Central memory CD8-positive, alpha-beta T cell (primary cell): ENCODE measurements around the gene ZFP36.

Experiments
- ATAC-seq: fragments of 150-1000 bp; cut with Tn5 transposase; replicated peaks from 2 replicates; pipeline ENCODE4 v1.10.0; 2022; ENCODE audit warnings: mild to moderate bottlenecking, moderate FRiP score, moderate number of reproducible peaks; ENCODE audit not compliant: poor library complexity, severe bottlenecking; ENCODE audit errors: extremely low read depth
- DNase-seq, 2 donors: peaks; one replicate each; pipeline ENCODE4 v3.0.0; 2021; ENCODE audit warnings: low spot score in 2 of 2
- H3K27ac Mint-ChIP-seq: one replicate; pipeline ENCODE4 v1.8.0; 2022; ENCODE audit warnings: low read depth, mild to moderate bottlenecking, moderate library complexity, mixed read lengths
- H3K27me3 Mint-ChIP-seq: one replicate; pipeline ENCODE4 v1.8.0; 2022; ENCODE audit warnings: mixed read lengths
- H3K36me3 Mint-ChIP-seq: one replicate; pipeline ENCODE4 v1.8.0; 2022; ENCODE audit warnings: mild to moderate bottlenecking, moderate library complexity, mixed read lengths; ENCODE audit not compliant: insufficient read depth
- H3K4me1 Mint-ChIP-seq: one replicate; pipeline ENCODE4 v1.8.0; 2022; ENCODE audit warnings: mixed read lengths
- H3K4me3 Mint-ChIP-seq: one replicate; pipeline ENCODE4 v1.8.0; 2022; ENCODE audit warnings: mild to moderate bottlenecking, moderate library complexity, mixed read lengths
- H3K9me3 Mint-ChIP-seq: one replicate; pipeline ENCODE4 v1.8.0; 2022; ENCODE audit warnings: mixed read lengths

The ZFP36 gene

DNA sequence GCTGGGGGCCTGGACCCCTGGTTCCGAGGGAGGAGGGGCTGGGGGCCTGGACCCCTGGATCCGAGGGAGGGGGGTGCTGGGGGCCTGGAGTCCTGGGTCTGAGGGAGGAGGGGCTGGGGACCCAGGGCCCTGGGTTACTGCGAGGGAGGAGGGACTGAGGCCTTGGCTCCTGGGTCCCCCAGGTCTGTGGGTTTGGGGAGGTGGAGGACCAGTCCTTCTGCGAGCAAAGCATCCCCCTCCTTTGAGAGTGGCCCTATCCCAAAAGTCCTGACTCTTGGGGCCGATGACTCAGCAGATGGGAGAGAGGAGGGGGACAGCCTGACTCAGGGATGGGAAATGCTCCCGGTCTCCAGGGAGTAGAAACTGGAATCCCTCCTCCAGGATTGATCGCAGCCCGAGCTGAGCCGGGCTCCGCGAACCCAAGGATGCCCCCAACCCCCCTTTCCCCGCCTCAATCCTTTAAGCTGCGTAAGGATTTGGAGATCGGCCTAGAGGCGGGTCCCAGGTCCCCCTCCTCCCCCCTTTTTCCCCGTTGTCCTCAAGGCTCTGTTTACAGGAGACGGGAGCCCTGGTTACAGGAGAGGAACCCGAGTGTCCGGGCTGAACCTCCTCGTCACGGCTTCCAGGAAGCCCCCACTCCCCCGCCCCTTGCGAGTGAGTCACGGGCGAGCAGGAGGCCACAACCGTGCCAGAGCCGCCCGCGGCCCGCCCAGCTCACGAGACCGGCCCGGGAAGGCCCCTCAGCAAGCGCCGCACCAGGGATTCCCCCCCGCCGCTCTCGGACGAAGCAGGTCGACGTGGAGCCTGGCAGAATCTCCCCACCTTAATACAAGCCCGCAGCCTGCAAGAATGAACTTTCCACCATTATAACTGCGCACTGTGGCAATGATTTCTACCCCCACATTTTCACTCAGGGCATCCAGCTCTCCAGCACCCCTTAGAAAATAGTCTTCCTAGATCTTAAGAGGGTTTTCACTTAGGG lies 3.0 kb upstream of the ZFP36 start:
- peak overlapping the region; percentile 80 for H3K4me3 Mint-ChIP-seq
- peaks cover 62% of the 10 kb centered on the region for H3K36me3 Mint-ChIP-seq
- ATAC-seq (peak; percentile 20), DNase-seq (peak; percentile 93 to 97)
- no peaks in the 10 kb centered on the region for H3K9me3 Mint-ChIP-seq
- peaks cover 63% of the 10 kb centered on the region for H3K4me1 Mint-ChIP-seq
- peak overlapping the region; percentile 92 for H3K27ac Mint-ChIP-seq
- no peaks in the 10 kb centered on the region for H3K27me3 Mint-ChIP-seq

DNA sequence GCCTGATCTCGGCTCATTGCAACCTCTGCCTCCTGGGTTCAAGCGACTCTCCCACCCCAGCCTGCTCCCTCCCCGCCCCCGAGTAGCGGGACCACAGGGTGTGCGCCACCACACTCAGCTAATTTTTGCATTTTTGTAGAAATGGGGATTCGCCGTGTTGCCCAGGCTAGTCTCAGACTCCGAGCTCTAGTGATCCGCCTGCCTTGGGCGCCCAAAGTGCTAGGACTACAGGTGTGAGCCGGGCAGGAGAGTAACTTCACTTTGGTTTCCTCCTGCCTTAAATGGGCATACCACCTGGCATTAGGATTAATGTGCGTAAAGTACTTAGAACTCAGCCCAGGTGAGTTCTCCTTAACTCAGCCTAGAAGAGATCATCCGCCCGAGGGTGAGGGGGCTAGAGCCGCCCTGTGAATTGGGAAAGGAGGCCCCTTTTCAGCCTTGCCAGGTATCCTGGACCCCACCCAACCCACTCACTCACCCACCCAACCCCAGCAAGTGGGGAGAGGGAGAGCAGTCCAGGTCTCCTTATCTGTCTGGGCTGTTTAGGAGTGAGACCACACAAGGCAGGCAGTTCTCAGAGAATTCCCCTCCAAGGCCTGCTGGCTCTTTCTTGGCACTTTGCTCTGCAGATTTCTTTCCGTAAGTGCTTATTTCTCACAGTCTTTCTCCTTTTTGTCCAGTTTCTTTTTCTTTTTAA lies 1.2 kb upstream of the ZFP36 start:
- Mint-ChIP-seq H3K27ac (peak overlapping the region; percentile 100), H3K4me1 (peaks cover 66% of the 10 kb centered on the region), H3K27me3 (no peaks in the 10 kb centered on the region), H3K9me3 (no peaks in the 10 kb centered on the region), H3K36me3 (peaks cover 79% of the 10 kb centered on the region), H3K4me3 (peak overlapping the region; percentile 80)
- no peak for DNase-seq
- ATAC-seq, result no peak

DNA sequence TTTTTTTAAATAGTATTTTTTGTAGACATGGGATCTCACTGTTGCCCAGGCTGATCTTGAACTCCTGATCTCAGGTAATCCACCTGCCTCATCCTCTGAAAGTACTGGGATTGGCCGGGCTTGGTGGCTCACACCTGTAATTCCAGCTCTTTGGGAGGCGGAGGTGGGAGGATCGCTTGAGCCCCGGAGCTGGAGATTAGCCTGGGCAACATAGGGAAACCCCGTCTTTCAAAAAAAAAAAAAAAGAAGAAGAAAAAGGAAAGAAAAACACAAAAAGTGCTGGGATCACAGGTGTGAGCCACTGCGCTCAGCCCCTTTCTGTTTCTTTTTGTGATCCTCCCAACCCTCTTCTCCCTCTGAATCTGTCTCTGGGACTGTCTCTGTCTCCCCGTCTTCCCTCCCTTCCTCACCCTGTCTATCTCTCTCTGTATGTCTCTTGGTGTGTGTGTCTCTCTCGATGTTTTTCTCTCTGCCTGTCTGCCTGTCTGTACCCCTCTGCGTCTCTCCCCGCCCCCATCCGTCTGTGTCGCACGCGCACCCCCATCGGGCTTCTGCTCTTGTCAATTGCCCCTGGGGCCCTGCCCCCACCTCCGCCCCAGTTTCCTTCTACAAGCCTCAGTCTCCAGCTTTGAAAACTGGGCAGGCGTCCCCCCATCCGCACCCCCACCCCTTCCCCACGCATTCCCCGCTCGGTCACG lies 540 bp upstream of the ZFP36 start:
- no peaks in the 10 kb centered on the region for H3K27me3 Mint-ChIP-seq
- H3K36me3 Mint-ChIP-seq, result peaks cover 86% of the 10 kb centered on the region
- peaks cover 69% of the 10 kb centered on the region for H3K4me1 Mint-ChIP-seq
- ATAC-seq, result peak; percentile 2
- DNase-seq, result peak; percentile 76 to 86
- H3K4me3 Mint-ChIP-seq, result peak overlapping the region; percentile 80
- no peaks in the 10 kb centered on the region for H3K9me3 Mint-ChIP-seq
- peak overlapping the region; percentile 100 for H3K27ac Mint-ChIP-seq

DNA sequence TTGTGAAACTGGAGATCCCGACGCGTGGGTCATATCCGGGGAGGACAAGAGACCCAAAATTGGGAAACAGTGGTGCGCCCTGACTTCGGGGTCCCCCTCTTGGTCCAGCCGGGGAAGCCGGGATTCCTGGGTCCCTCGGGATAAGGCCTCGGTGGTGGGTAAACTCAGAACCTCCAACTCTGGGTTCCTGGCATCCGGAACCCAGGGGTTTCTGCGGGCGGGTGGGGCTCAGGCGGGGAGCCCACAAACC lies 688 bp downstream of the ZFP36 start:
- no peaks in the 10 kb centered on the region for H3K27me3 Mint-ChIP-seq
- peaks cover 5% of the 10 kb centered on the region for H3K9me3 Mint-ChIP-seq
- peak overlapping the region; percentile 80 for H3K4me3 Mint-ChIP-seq
- DNase-seq (no peak), ATAC-seq (no peak)
- peaks cover 69% of the 10 kb centered on the region for H3K4me1 Mint-ChIP-seq
- peak overlapping the region; percentile 100 for H3K27ac Mint-ChIP-seq
- peaks cover 86% of the 10 kb centered on the region for H3K36me3 Mint-ChIP-seq

DNA sequence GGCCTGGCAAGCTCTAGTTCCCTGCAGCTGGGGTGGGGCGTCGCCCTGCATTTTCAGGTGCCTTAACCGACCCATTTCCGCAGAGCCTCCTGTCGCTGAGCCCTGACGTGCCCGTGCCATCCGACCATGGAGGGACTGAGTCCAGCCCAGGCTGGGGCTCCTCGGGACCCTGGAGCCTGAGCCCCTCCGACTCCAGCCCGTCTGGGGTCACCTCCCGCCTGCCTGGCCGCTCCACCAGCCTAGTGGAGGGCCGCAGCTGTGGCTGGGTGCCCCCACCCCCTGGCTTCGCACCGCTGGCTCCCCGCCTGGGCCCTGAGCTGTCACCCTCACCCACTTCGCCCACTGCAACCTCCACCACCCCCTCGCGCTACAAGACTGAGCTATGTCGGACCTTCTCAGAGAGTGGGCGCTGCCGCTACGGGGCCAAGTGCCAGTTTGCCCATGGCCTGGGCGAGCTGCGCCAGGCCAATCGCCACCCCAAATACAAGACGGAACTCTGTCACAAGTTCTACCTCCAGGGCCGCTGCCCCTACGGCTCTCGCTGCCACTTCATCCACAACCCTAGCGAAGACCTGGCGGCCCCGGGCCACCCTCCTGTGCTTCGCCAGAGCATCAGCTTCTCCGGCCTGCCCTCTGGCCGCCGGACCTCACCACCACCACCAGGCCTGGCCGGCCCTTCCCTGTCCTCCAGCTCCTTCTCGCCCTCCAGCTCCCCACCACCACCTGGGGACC lies 1.2 kb downstream of the ZFP36 start:
- Mint-ChIP-seq H3K27me3 (no peaks in the 10 kb centered on the region), H3K27ac (peak overlapping the region; percentile 100), H3K36me3 (peaks cover 86% of the 10 kb centered on the region), H3K4me1 (peaks cover 64% of the 10 kb centered on the region), H3K9me3 (peaks cover 5% of the 10 kb centered on the region), H3K4me3 (peak overlapping the region; percentile 80)
- DNase-seq, result peak; percentile 48 to 68
- peak; percentile 2 for ATAC-seq

DNA sequence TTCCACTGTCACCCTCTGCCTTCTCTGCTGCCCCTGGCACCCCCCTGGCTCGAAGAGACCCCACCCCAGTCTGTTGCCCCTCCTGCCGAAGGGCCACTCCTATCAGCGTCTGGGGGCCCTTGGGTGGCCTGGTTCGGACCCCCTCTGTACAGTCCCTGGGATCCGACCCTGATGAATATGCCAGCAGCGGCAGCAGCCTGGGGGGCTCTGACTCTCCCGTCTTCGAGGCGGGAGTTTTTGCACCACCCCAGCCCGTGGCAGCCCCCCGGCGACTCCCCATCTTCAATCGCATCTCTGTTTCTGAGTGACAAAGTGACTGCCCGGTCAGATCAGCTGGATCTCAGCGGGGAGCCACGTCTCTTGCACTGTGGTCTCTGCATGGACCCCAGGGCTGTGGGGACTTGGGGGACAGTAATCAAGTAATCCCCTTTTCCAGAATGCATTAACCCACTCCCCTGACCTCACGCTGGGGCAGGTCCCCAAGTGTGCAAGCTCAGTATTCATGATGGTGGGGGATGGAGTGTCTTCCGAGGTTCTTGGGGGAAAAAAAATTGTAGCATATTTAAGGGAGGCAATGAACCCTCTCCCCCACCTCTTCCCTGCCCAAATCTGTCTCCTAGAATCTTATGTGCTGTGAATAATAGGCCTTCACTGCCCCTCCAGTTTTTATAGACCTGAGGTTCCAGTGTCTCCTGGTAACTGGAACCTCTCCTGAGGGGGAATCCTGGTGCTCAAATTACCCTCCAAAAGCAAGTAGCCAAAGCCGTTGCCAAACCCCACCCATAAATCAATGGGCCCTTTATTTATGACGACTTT lies 2.0 kb downstream of the ZFP36 start:
- ATAC-seq, result no peak
- peak; percentile 36 to 46 for DNase-seq
- Mint-ChIP-seq H3K27ac (peak overlapping the region; percentile 100), H3K4me3 (peak overlapping the region; percentile 80), H3K36me3 (peaks cover 85% of the 10 kb centered on the region), H3K9me3 (peaks cover 5% of the 10 kb centered on the region), H3K27me3 (no peaks in the 10 kb centered on the region), H3K4me1 (peaks cover 64% of the 10 kb centered on the region)

DNA sequence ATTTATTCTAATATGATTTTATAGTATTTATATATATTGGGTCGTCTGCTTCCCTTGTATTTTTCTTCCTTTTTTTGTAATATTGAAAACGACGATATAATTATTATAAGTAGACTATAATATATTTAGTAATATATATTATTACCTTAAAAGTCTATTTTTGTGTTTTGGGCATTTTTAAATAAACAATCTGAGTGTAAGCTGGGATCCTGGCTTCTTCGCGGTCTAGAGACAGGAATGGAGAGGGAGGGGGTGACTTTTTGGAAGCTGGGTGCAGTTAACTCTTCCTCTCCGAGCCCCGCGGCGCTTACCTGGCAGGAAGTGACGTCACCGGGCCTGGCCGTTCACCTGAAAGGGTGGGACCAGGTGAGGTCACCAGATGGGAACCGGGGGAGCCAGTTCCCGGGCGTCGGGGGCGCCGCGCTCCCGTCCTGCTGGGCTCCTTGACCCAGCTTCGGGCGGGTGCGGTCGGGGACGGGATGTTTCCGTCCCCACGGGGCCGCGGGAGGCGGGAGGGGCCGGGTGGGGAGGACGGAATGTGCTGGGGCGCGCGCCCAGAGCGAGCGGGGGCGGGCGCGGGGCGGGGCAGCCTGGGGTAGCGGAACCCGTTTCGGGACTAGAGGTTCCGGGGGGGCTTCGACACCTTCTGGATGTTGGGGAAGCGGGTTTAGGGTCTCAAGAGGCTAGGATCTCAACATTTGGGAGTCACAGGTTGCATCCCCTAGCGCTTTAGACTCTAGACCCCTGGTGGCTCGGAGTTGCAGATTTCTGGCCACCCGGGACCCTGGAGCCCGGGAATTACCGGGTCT lies 2.8 kb downstream of the ZFP36 start:
- Mint-ChIP-seq H3K27ac (peak overlapping the region; percentile 100), H3K36me3 (peaks cover 81% of the 10 kb centered on the region), H3K4me1 (peaks cover 66% of the 10 kb centered on the region), H3K9me3 (peaks cover 5% of the 10 kb centered on the region), H3K4me3 (peak overlapping the region; percentile 80), H3K27me3 (no peaks in the 10 kb centered on the region)
- DNase-seq (peak; percentile 76 to 78), ATAC-seq (peak; percentile 1)

DNA sequence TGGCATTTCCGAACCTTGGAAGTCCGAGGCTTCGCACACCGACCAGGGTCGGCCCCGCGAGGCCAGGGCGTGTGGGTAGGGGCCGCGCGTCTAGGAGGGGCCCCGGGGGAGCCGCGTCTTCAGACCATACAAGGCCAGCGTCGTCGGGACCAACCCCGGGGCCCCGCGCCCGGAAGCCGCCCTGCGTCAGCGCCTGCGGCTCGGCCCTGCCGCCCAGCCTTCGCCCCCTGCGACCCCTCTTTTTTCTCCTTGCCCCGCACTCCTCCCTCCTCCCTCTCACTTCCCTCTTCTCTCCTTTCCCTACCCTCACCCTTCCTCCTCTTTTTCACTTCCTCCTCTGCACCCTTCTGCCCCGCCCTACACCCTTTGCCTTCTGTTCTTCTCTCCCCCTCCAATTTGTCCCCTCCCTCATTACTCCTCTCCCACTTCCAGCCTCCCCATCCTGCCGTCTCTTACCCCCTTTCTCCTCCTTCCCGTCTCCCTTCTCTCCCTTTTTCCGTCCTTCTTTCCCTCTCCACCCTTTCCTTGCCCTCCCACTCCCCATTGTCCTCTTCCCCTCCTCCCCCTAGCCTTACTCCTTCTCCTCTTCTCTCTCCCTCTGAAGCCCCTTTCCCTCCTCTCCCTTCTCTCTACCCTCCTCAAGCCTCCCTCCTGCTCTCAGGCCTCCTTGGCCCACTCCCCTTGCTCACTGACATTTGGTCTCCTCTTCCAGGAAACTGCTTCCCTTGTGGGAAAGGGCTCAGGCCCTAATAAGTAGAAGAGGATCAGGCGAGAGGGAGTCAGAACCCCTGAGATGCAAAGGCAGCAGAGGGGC lies 3.6 kb downstream of the ZFP36 start:
- peaks cover 68% of the 10 kb centered on the region for H3K4me1 Mint-ChIP-seq
- peak overlapping the region; percentile 80 for H3K4me3 Mint-ChIP-seq
- H3K9me3 Mint-ChIP-seq, result peaks cover 5% of the 10 kb centered on the region
- DNase-seq (peak; percentile 69), ATAC-seq (peak; percentile 12)
- H3K27me3 Mint-ChIP-seq, result no peaks in the 10 kb centered on the region
- H3K27ac Mint-ChIP-seq, result peak overlapping the region; percentile 100
- H3K36me3 Mint-ChIP-seq, result peaks cover 80% of the 10 kb centered on the region

DNA sequence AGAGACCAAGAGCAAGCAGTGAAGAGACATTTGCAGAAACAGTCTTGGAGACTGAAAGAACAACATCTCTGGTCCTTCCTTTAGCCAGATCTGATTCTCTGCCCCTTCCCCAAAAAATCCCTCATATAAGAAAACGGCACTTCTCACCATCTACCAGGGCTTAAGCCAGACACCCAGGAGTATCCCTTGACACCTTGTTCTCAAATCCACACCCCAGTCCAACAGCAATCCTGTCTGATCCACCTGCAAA lies 4.1 kb downstream of the ZFP36 start:
- H3K27ac Mint-ChIP-seq, result peak overlapping the region; percentile 100
- H3K27me3 Mint-ChIP-seq, result no peaks in the 10 kb centered on the region
- peaks cover 64% of the 10 kb centered on the region for H3K4me1 Mint-ChIP-seq
- peaks cover 79% of the 10 kb centered on the region for H3K36me3 Mint-ChIP-seq
- no peak for ATAC-seq
- peak overlapping the region; percentile 80 for H3K4me3 Mint-ChIP-seq
- DNase-seq, result no peak
- H3K9me3 Mint-ChIP-seq, result peaks cover 5% of the 10 kb centered on the region

DNA sequence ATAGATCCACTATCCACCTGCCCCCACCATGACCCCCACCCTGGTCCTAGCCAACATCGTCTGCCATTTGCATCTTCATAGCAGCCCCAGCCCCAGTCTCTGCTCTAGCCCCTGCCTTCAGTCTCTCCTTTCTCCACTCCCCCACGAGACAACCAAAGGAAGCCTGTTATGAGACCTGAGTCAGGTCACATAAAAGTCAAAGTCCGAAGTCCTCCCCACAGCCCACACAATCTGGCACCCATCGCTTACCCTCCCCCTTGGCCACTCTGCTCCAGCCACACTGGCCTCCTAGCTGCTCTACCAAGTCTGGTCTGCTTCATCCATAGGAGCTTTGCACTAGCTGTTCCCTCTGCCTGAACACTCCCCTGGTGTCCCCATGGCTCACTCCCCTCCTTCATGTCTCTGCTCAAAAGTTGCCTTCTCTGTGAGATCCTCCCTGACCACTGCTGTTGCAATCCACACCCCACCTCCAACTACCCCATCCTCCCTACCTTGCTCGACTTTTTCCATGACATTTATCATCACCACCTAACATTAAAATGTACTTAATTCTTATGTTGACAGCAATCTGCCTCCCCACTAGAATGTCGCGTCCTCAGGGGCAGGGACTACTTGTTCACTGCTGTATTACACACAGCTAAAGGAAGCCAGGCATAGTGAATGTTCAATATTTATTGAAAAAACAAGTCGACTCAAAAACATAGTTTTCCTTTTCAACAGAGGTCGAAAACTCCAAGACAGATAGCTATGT lies 4.6 kb downstream of the ZFP36 start:
- H3K4me1 Mint-ChIP-seq, result peaks cover 60% of the 10 kb centered on the region
- DNase-seq, result peak; percentile 22 to 33

More for the DNA sequence above, 4.6 kb downstream of the ZFP36 start:
- peak overlapping the region; percentile 100 for H3K27ac Mint-ChIP-seq
- H3K36me3 Mint-ChIP-seq, result peaks cover 75% of the 10 kb centered on the region
- ATAC-seq, result no peak
- H3K27me3 Mint-ChIP-seq, result no peaks in the 10 kb centered on the region
- peaks cover 5% of the 10 kb centered on the region for H3K9me3 Mint-ChIP-seq
- peak overlapping the region; percentile 80 for H3K4me3 Mint-ChIP-seq
